Effector CD4-positive, alpha-beta T cell (primary cell): ENCODE measurements around the gene UROD.
"Not testable (repeated sequence)": the region's sequence is repeated elsewhere in the genome, so short reads cannot be mapped to it uniquely, and the experiment has no call there.

Experiments used
- DNase-seq: peaks from one replicate; pipeline ENCODE4 v3.0.0-alpha.2; 2020
- total RNA-seq: gene quantifications from one replicate; lab custom pipeline; 2026; lab: John Stamatoyannopoulos, UW

UROD gene
- 23.1 reads per million, percentile 50 among the genes with 10 or more reads in this experiment for total RNA-seq

- DNase-seq: peak; percentile 86
These were observed at the start of gene UROD for GRCh38 chr1:45011837-45012638. Gene UROD, plus strand, starts transcription at chr1:45012254. Its CDS starts 12 bp downstream, at chr1:45012266.

DNA sequence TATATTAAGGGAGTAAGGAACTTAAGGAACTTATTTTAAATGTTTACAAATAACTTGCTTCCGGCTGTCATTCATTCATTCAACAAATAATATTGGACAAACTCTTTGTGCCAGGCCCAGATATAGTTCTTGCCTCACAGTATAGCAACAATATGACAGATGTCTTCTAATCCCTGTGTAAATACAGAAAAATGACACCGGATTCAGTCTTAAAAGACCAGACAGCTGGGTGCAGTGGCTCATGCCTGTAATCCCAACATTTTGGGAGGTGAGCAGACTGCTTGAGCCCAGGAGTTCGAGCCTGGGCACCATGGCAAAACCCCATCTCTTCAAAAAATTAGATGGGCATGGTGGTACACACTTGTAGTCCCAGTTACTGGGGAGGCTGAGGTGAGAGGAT is 49.3 kb upstream of the UROD start:
- no peak for DNase-seq

- no peak for DNase-seq
These were observed 47.7 kb upstream of the UROD start for GRCh38 chr1:44964396-44964795.

- no peak for DNase-seq
These were observed 41.7 kb upstream of the UROD start for GRCh38 chr1:44970317-44970716.

DNA sequence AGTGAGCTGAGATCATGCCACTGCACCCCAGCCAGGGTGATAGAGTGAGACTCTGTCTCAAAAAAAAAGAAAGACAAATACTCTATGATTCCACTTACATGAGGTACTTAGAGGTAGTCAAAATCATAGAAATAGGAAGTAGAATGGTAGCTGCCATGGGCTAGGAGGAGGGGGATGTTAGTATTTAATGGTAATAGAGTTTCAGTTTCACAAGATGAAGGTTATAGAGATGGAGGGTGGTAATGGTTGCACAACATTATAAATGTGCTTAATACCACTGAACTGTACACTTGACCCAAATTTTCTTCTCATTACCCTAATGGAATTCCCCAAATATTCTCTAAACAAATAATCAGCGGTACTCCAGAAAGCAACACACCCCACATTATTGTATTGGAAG is 38.4 kb upstream of the UROD start:
- no peak for DNase-seq

DNA sequence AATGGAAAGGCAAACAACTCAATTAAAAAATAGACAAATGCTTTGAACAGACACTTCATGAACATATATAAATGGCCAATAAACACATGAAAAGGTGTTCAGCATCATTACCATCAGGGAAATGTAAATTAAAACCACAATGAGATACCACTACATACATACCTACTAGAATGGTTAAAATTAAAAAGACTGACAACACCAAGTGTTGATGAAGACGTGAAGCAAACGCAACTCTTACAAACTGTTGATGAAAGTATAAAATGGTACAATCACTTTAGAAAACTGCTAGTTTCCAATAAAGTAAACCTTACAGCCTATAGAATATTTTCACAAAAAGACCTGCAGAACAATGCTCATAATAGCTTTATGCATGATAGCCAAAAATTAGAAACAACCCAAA is 35.8 kb upstream of the UROD start:
- DNase-seq: no peak

DNA sequence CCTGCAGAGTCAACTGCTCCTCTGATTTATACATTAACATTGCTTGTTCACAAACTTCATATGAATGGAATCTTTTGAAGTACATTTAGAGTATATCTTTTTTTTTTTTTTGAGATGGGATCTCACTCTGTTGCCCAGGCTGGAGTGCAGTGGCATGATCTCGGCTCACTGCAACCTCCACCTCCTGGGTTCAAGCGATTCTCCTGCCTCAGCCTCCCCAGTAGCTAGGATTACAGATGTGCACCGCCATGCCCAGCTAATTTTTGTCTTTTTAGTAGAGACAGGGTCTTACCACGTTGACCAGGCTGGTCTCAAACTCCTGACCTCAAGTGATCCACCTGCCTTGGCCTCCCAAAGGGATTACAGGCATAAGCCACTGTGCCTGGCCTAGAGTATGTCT is 34.7 kb upstream of the UROD start:
- not testable (repeated sequence) for DNase-seq

GRCh38 chr1:44985747-44986359 is 26.2 kb upstream of the UROD start:
- DNase-seq: no peak

DNA sequence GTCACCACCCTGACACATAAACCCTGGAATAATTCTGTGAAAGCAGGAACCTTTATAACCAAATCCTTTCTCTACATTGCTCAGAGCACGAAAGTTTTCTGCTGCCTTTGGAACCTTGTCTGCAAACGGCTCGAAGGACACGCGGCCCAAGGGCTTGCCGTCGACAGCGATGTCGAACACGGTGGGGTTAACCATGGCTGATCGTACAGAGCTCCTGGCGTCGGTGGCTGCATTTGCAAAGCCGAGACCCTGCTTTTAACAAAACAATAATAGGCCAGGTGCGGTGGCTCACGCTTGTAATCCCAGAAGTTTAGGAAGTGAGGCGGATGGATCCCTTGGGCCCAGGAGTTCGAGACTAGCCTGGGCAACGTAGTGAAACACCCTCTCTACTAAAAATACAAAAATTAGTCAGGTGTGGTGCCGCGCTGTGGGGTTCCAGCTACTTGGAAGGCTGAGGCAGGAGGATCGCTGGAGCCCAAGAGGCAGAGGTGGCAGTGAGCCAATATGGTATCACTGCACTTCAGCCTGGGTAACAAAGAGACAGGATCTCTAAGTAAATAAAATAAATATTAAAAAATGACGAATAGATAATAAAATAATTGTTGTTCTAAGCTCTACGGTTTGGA is 23.4 kb upstream of the UROD start:
- DNase-seq: no peak

- DNase-seq: no peak
These were observed 17.6 kb upstream of the UROD start for GRCh38 chr1:44994309-44994898.

GRCh38 chr1:44995467-44996238 is 16.4 kb upstream of the UROD start:
- DNase-seq: no peak

DNA sequence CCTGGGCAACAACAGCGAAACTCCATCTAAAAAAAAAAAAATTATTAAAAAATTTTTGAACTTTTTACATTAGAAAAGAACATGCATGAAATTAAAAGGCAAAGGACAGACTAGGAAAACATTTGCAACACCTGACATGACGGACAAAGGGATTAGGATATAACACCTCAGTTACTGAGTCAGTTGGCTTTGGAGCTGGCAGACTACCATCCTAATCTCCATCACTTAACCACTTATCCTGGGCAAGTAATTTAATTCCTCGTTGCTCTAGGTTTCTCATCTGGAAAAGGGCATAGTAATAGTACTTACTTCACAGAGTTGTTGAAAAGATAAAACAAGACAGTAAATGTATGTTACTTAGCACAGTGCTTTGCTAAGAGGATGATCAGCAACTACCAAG is 12.8 kb upstream of the UROD start:
- no peak for DNase-seq

- DNase-seq: no peak
These were observed 11.0 kb upstream of the UROD start for GRCh38 chr1:45001011-45001481.

DNA sequence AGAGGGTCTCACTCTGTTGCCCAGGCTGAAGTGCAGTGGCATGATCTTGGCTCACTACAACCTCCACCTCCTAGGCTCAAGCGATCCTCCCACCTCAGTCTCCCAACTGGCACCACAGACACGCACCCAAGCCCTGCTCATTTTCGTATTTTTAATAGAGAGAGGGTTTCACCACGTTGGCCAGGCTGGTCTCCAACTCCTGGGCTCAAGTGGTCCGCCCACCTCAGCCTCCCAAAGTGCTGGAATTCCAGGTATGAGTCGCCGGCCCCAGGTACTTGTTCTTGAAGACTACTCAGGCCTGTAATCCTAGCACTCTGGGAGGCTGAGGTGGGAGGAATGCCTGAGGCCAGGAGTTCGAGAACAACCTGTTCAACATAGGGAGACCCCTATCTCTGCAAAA is 10.5 kb upstream of the UROD start:
- DNase-seq: not testable (repeated sequence)

- no peak for DNase-seq
These were observed 9.1 kb upstream of the UROD start for GRCh38 chr1:45002650-45003645.

DNA sequence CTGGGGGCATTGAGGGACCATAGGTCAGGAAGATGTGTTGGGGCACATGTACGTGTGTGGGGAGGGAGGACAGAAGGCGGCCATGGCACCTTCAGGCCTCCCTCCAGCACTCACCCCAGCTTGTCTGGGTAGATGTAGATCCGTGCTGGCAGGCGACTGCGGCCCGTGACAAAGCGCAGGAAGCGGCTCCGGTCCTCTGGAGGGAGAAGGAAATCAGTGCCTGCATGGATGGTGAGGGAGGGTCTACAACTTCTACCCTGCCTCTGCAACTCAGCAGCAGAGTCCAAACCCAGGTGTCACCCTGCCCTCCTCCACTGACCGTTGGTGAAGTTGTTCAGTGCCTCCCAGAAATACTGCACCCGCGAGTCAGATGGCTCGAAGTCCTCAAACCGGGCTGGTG is 8.3 kb upstream of the UROD start:
- no peak for DNase-seq

- no peak for DNase-seq
These were observed 7.7 kb upstream of the UROD start for GRCh38 chr1:45004281-45004920.

- DNase-seq: no peak
These were observed 6.3 kb upstream of the UROD start for GRCh38 chr1:45005761-45006160.

DNA sequence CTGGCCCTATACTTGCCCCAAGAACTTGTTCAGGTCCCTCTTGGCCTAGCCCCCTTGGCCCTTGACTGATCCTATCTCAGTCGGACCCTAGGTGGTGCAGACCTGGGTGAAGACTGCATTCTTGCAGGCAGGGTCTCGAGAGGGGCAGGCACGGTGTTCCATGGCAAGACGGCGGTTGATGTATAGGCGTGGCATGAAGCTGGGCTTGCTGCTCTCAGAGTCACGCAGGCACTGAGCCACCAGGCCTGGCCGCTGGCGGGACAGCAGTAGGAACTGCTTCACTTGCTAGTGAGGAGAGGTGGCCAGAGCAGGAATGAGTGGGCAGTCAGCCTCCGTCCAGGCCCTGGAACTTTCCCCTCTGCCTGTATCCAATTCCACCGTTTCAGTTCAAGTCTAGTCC is 4.7 kb upstream of the UROD start:
- DNase-seq: no peak

DNA sequence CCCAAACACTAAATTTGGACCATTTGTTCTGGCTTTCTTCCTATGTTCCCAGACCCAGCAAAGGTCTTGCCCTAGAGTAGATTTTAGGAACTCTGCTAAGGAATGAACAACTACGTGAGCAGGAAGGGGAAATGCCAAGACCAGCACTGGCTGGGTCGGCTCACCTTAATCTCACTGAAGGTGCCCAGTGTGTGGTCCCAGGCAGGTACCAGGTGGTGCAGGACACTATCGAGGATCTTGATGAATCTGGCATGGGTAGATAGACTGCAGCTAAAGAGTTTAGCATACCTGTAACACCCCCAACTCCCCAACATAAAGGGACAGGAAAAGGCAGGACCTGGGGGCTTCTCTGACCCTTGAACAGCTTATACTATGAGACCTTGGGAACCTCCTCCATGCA is 4.0 kb upstream of the UROD start:
- no peak for DNase-seq

DNA sequence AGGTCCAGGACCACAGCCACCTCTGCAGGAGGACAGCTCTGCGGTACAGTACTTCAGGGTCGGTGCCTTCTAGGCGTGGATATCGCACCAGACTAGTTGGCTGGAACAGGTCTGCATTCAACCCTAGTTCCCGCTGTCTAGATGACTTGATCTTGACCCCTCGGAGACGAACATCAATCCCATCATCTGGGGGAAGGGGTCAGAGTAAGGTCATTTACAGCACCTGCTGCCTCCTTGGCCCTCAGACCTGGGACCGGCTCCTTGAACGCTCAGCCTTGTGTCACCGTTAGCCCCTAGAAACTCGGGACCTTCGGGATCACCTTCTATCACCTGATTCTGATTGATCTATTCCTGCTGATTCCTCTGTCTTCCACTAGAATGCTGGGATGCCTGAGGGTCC is 3.5 kb upstream of the UROD start:
- no peak for DNase-seq
